GM21717 (cell line): ENCODE data around the gene TRABD2B.

Experiments
- ATAC-seq: cut with Tn5 transposase; IDR thresholded peaks from one replicate; pipeline ENCODE4 v1.9.1; 2021; ENCODE audit warnings: mild to moderate bottlenecking, moderate library complexity; ENCODE audit not compliant: unreplicated experiment

Gene TRABD2B

DNA sequence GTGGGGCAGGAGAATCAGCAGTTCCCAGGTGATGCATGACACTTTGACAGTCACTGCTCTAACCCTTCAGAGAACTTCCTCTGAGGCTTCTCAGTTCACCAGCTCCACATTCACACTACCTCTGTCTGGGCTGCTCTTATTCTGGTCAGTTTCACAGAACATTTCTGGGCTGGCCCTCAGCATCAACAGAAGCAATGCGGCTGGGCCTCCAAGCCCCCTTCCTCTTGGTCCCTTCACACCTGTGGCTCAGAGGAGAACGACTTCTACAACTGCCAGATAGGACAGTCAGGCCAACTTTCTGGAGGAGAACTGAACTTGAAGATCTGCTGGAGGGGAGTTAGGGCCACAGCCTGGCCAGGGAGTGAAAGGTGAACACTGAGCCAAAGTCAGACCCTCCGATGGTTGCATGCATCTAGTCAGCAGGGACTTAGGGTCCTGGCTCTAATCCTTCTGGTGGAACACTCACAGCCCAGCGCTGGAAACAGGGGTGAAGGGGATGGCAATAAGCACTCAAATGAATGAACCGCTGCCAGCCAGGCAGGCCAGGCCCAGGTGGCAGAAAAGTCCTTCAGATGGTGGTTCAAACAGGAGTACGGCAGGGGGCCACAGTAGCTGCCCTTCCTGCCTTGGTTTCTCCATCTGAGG lies 285.2 kb downstream of the TRABD2B start:
- no peak for ATAC-seq

DNA sequence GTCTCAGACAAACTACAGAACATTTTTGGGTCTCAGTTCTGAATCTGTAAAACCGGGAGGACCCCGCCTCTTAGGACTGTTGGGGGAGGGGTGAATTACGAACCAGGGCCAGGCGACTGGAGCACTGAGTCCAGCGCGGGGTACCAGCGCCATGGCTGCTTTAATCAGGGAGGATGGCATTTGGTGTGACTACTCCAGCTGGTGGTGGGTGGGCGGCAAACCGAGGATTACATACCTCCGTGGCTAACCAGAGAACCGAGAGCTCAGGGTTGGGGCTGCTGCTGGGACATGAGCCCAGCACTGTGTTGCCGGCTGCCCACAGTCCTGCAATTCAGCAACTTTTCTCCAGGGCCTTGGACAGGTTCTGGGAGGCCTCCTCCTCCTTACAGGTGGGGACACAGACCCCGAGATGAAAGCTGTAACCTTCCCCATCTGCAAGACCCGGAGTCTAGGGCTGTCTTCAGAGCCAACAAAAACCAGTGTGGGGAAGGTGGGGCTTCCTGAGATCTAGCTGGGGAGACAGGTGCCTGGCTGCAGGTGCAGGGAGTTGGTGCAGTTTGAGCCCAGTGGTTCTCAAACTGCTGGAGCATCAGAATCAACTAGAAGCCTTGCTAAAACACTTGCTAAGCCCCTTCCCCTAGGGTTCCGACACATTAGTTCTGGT lies 285.9 kb downstream of the TRABD2B start:
- no peak for ATAC-seq
